ENCODE measurements around the gene MSANTD2. TPM values are rescaled to one million over a fixed set of nuclear protein-coding genes. Genes with fewer than 3 reads are reported as not detected.

MSANTD2 gene
- total and polyA plus RNA-seq, 2 donors from 2014 or later: 6.5 to 16.4 TPM

- no peak for TF ChIP-seq CTCF (IDR thresholded peaks at IDR 0.05; ENCODE audit: borderline replicate concordance, extremely low read depth, insufficient read depth)
- no peak overlapping the region for H3K27ac ChIP-seq (ENCODE audit: low read depth in 2 of 2, low read length in 2 of 2)
- no peak overlapping the region for H3K9ac ChIP-seq (ENCODE audit: low read length in 3 of 3)
- H3K4me1 ChIP-seq (ENCODE audit: control insufficient read depth in 2 of 3, insufficient read depth in 2 of 3, low read depth in 1 of 3, low read length in 3 of 3): peaks cover 0 to 12% (median 6%) of the 10 kb centered on the region in 3 donors
- H3K9me3 ChIP-seq (ENCODE audit: control insufficient read depth in 2 of 3, insufficient read depth in 1 of 3, low read length in 3 of 3): no peaks in the 10 kb centered on the region
- no peaks in the 10 kb centered on the region for H3K27me3 ChIP-seq (ENCODE audit: control insufficient read depth, insufficient read depth, low read length)
- intact Hi-C loops (cut with DNase I): no loop called here
- FAIRE-seq (no peak), DNase-seq (no peak)
- H3K36me3 ChIP-seq (ENCODE audit: control insufficient read depth in 2 of 3, insufficient read depth in 3 of 3, low read length in 3 of 3): no peaks in the 10 kb centered on the region
- H3K4me3 ChIP-seq (ENCODE audit: low read length in 3 of 3): no peak overlapping the region
Measured at GRCh38 chr11:124801636-124802312, 1.6 kb upstream of the MSANTD2 start.

- Histone ChIP-seq H3K9me3 (ENCODE audit: control insufficient read depth in 2 of 3, insufficient read depth in 1 of 3, low read length in 3 of 3) (no peaks in the 10 kb centered on the region), H3K4me3 (ENCODE audit: low read length in 3 of 3) (peak overlapping the region; percentile 68 to 84 (median 79)), H3K9ac (ENCODE audit: low read length in 3 of 3) (peak overlapping the region in 2 of 3 donors; percentile 60 to 89), H3K27ac (ENCODE audit: low read depth in 2 of 2, low read length in 2 of 2) (peak overlapping the region; percentile 97 to 98), H3K36me3 (ENCODE audit: control insufficient read depth in 2 of 3, insufficient read depth in 3 of 3, low read length in 3 of 3) (no peaks in the 10 kb centered on the region), H3K4me1 (ENCODE audit: control insufficient read depth in 2 of 3, insufficient read depth in 2 of 3, low read depth in 1 of 3, low read length in 3 of 3) (peaks cover 0 to 12% (median 6%) of the 10 kb centered on the region in 3 donors), H3K27me3 (ENCODE audit: control insufficient read depth, insufficient read depth, low read length) (no peaks in the 10 kb centered on the region)
- FAIRE-seq (no peak), DNase-seq (peak in 1 of 5 donors; percentile 45)
- intact Hi-C loops (cut with DNase I): no loop called here
- no peak for TF ChIP-seq CTCF (IDR thresholded peaks at IDR 0.05; ENCODE audit: borderline replicate concordance, extremely low read depth, insufficient read depth)
Measured at GRCh38 chr11:124801014-124801413, 808 bp upstream of the MSANTD2 start.

GRCh38 chr11:124799348-124800225 lies 619 bp downstream of the MSANTD2 start:
- H3K4me1 ChIP-seq (ENCODE audit: control insufficient read depth in 2 of 3, insufficient read depth in 2 of 3, low read depth in 1 of 3, low read length in 3 of 3): peaks cover 0 to 12% (median 6%) of the 10 kb centered on the region in 3 donors
- intact Hi-C loops (cut with DNase I): no loop called here

More at GRCh38 chr11:124799348-124800225, 619 bp downstream of the MSANTD2 start:
- H3K4me3 ChIP-seq (ENCODE audit: low read length in 3 of 3): peak overlapping the region; percentile 68 to 89 (median 79)
- no peak for FAIRE-seq
- peak overlapping the region; percentile 97 to 98 for H3K27ac ChIP-seq (ENCODE audit: low read depth in 2 of 2, low read length in 2 of 2)
- TF ChIP-seq CTCF (IDR thresholded peaks at IDR 0.05; ENCODE audit: borderline replicate concordance, extremely low read depth, insufficient read depth): no peak
- peak; percentile 62 to 87 (median 75) for DNase-seq
- peak overlapping the region; percentile 60 to 89 (median 84) for H3K9ac ChIP-seq (ENCODE audit: low read length in 3 of 3)
- no peaks in the 10 kb centered on the region for H3K27me3 ChIP-seq (ENCODE audit: control insufficient read depth, insufficient read depth, low read length)
- no peaks in the 10 kb centered on the region for H3K9me3 ChIP-seq (ENCODE audit: control insufficient read depth in 2 of 3, insufficient read depth in 1 of 3, low read length in 3 of 3)
- no peaks in the 10 kb centered on the region for H3K36me3 ChIP-seq (ENCODE audit: control insufficient read depth in 2 of 3, insufficient read depth in 3 of 3, low read length in 3 of 3)
